HEK293T (cell line): ENCODE data around the gene COPS2.

Experiments used
- FOXK2 ChIP-seq: fragments of 450-650 bp; IDR thresholded peaks from 2 replicates; pipeline ENCODE4 v1.6.1; 2016; ENCODE audit warnings: mild to moderate bottlenecking
- FOXM1 ChIP-seq: fragments of 450-650 bp; IDR thresholded peaks from 2 replicates; pipeline ENCODE4 v1.6.1; 2017; ENCODE audit warnings: mild to moderate bottlenecking, borderline replicate concordance

GRCh38 chr15:49079340-49080039, 75.9 kb downstream of the COPS2 start:
- TF ChIP-seq FOXK2 (no peak), FOXM1 (no peak)
